Thyroid gland (tissue), 4 donors: ENCODE results near the gene SPIN2B. TPM values are rescaled to one million over a fixed set of nuclear protein-coding genes. Genes with fewer than 3 reads are reported as not detected.
"Not testable (repeated sequence)": the region's sequence is repeated elsewhere in the genome, so short reads cannot be mapped to it uniquely, and the experiment has no call there.

Experiments used
- DNase-seq, 2 donors: peaks; one replicate each; pipeline ENCODE4 v3.0.0-alpha.2; 2019
- H3K27ac ChIP-seq, 3 donors: fragments of 200-600 bp; sonication (generic); 1 replicate in 2 of 3; 2 replicates in 1 of 3; pipeline ENCODE4 v1.5.1; 2016 to 2019; ENCODE audit warnings: mild to moderate bottlenecking in 1 of 3, moderate library complexity in 1 of 3
- H3K27me3 ChIP-seq: fragments of 200-600 bp; sonication (generic); one replicate; pipeline ENCODE4 v1.5.1; 2019
- H3K36me3 ChIP-seq, 2 donors: fragments of 200-600 bp; sonication (generic); one replicate each; pipeline ENCODE4 v1.5.1; 2016 to 2019
- H3K4me1 ChIP-seq, 2 donors: fragments of 200-600 bp; sonication (generic); one replicate each; pipeline ENCODE4 v1.5.1; 2017 to 2019
- H3K4me3 ChIP-seq, 3 donors: fragments of 200-600 bp; sonication (generic); replicated peaks in 1 of 3; 1 replicate in 2 of 3; 2 replicates in 1 of 3; pipeline ENCODE4 v1.5.1; 2016; ENCODE audit warnings: mild to moderate bottlenecking in 1 of 3
- H3K9me3 ChIP-seq: fragments of 200-600 bp; sonication (generic); one replicate; pipeline ENCODE4 v1.5.1; 2017
- CTCF ChIP-seq, 6 experiments: fragments of 200-600 bp in 3 of 6; fragments of 450-650 bp in 3 of 6; sonication (generic) in 3 of 6; IDR thresholded peaks; one replicate each; pipeline ENCODE4 v1.5.1; 2016 to 2019; ENCODE audit warnings: antibody characterized with exemption in 6 of 6, mild to moderate bottlenecking in 2 of 6, inconsistent platforms in 1 of 6, moderate library complexity in 1 of 6
- POLR2A ChIP-seq, 2 donors: fragments of 450-650 bp; IDR thresholded peaks; one replicate each; pipeline ENCODE4 v1.6.1; 2017; ENCODE audit warnings: antibody characterized with exemption in 2 of 2, mild to moderate bottlenecking in 2 of 2, moderate library complexity in 1 of 2
- WGBS, 2 donors: methylation state at CpG; one replicate each; pipeline ENCODE4 v1.1.5; 2017; 5-methylcytosine and 5-hydroxymethylcytosine counted together
- intact Hi-C: fragments of 100-400 bp; cut with DNase I; formaldehyde crosslinking; loops from one replicate; pipeline ENCODE4 v1.15.1; 2023
- total RNA-seq, 4 donors: library from RNA; depleted of rRNA; stranded (reverse); fragments of >200 nt; gene quantifications; one replicate each; pipeline ENCODE4 v1.2.3, GENCODE V29; 2016

The SPIN2B gene
- total RNA-seq, 4 donors from 2014 or later, result 8.5 to 12.9 (median 10.7) TPM

- Histone ChIP-seq H3K9me3 (no peaks in the 10 kb centered on the region), H3K36me3 (no peaks in the 10 kb centered on the region), H3K4me3 (no peak overlapping the region), H3K27ac (no peak overlapping the region), H3K27me3 (no peaks in the 10 kb centered on the region), H3K4me1 (no peaks in the 10 kb centered on the region)
- intact Hi-C loops, result no loop called here
- TF ChIP-seq CTCF (IDR thresholded peaks at IDR 0.05) (no peak), POLR2A (IDR thresholded peaks at IDR 0.05) (no peak)
- no peak for DNase-seq
- WGBS, 2 donors, result 95% methylated on average over 7 of the region's 7 CpGs
Measured at GRCh38 chrX:57132046-57132445, 10.7 kb upstream of the SPIN2B start.

GRCh38 chrX:57121816-57122215 is 468 bp upstream of the SPIN2B start:
- no peak for TF ChIP-seq CTCF (IDR thresholded peaks at IDR 0.05)
- no peak for TF ChIP-seq POLR2A (IDR thresholded peaks at IDR 0.05)
- intact Hi-C loops, result no loop called here

GRCh38 chrX:57120619-57121161 is 658 bp downstream of the SPIN2B start:
- intact Hi-C loops, H3K4me1 ChIP-seq, H3K36me3 ChIP-seq, DNase-seq, H3K9me3 ChIP-seq, H3K27me3 ChIP-seq: not testable (repeated sequence)
- H3K4me3 ChIP-seq, result peak overlapping the region in 1 of 3 donors; percentile 37
- 0 to 1% methylated on average over 4 to 10 of the region's 12 CpGs for WGBS, 2 donors
- peak overlapping the region in 2 of 3 donors; percentile 28 to 54 for H3K27ac ChIP-seq

More at GRCh38 chrX:57121816-57122215, 468 bp upstream of the SPIN2B start:
- WGBS, 2 donors, result 2% methylated on average over 10 of the region's 10 CpGs
- no peaks in the 10 kb centered on the region for H3K9me3 ChIP-seq
- peak overlapping the region in 2 of 3 donors; percentile 37 to 60 for H3K4me3 ChIP-seq
- H3K4me1 ChIP-seq, result no peaks in the 10 kb centered on the region
- DNase-seq, result no peak
- no peaks in the 10 kb centered on the region for H3K36me3 ChIP-seq
- peak overlapping the region in 2 of 3 donors; percentile 20 to 54 for H3K27ac ChIP-seq
- H3K27me3 ChIP-seq, result no peaks in the 10 kb centered on the region

GRCh38 chrX:57119416-57119815 is 1.9 kb downstream of the SPIN2B start:
- no peaks in the 10 kb centered on the region for H3K4me1 ChIP-seq
- no peak overlapping the region for H3K27ac ChIP-seq
- 100% methylated on average over 1 of the region's 1 CpG for WGBS, 2 donors
- TF ChIP-seq POLR2A (IDR thresholded peaks at IDR 0.05) (no peak), CTCF (IDR thresholded peaks at IDR 0.05) (no peak)
- no peak overlapping the region for H3K4me3 ChIP-seq
- H3K36me3 ChIP-seq, result no peaks in the 10 kb centered on the region
- DNase-seq, result no peak
- H3K9me3 ChIP-seq, result no peaks in the 10 kb centered on the region
- no peaks in the 10 kb centered on the region for H3K27me3 ChIP-seq
- intact Hi-C loops, result no loop called here

- H3K36me3 ChIP-seq, H3K9me3 ChIP-seq, H3K4me1 ChIP-seq, intact Hi-C loops, H3K27me3 ChIP-seq, H3K27ac ChIP-seq, H3K4me3 ChIP-seq: not testable (repeated sequence)
- peak in 1 of 2 donors; percentile 4 for DNase-seq
- WGBS, 2 donors, result 58 to 79% methylated on average over 4 of the region's 4 CpGs
Measured at GRCh38 chrX:57117566-57117965, 3.8 kb downstream of the SPIN2B start.

GRCh38 chrX:57104921-57105398 is 16.4 kb downstream of the SPIN2B start:
- no peak overlapping the region for H3K4me3 ChIP-seq
- TF ChIP-seq CTCF (IDR thresholded peaks at IDR 0.05) (no peak), POLR2A (IDR thresholded peaks at IDR 0.05) (no peak)
- no peaks in the 10 kb centered on the region for H3K27me3 ChIP-seq
- no peaks in the 10 kb centered on the region for H3K9me3 ChIP-seq
- no peak for DNase-seq
- H3K27ac ChIP-seq, result no peak overlapping the region
- H3K36me3 ChIP-seq, result no peaks in the 10 kb centered on the region
- WGBS, 2 donors, result 63 to 100% methylated on average over 1 to 2 of the region's 2 CpGs
- H3K4me1 ChIP-seq, result no peaks in the 10 kb centered on the region
- intact Hi-C loops, result no loop called here
